Esophagus squamous epithelium (tissue), 5 donors: Measurements from ENCODE around the gene GALK2. TPM values are rescaled to one million over a fixed set of nuclear protein-coding genes. Genes with fewer than 3 reads are reported as not detected.
"Not testable (repeated sequence)": the region's sequence is repeated elsewhere in the genome, so short reads cannot be mapped to it uniquely, and the experiment has no call there.

Experiments used
- DNase-seq: peaks from one replicate; lab custom pipeline; 2025; lab: John Stamatoyannopoulos, UW
- H3K27ac ChIP-seq, 4 donors: fragments of 200-600 bp; sonication (generic); one replicate each; pipeline ENCODE4 v1.5.1; 2016 to 2019; ENCODE audit warnings: mild to moderate bottlenecking in 1 of 4
- H3K27me3 ChIP-seq, 4 donors: fragments of 200-600 bp; sonication (generic); 1 replicate in 3 of 4; 2 replicates in 1 of 4; pipeline versions ENCODE4 v1.5.1 to v1.6.0; 2017 to 2021; ENCODE audit warnings: antibody characterized with exemption in 1 of 4
- H3K36me3 ChIP-seq, 3 donors: fragments of 200-600 bp; sonication (generic); one replicate each; pipeline ENCODE4 v1.5.1; 2016 to 2019
- H3K4me1 ChIP-seq, 3 donors: fragments of 200-600 bp; sonication (generic); one replicate each; pipeline ENCODE4 v1.5.1; 2017 to 2019
- H3K4me3 ChIP-seq, 4 donors: fragments of 200-600 bp; sonication (generic); 1 replicate in 3 of 4; 2 replicates in 1 of 4; pipeline ENCODE4 v1.5.1; 2016 to 2019; ENCODE audit warnings: mild to moderate bottlenecking in 2 of 4, moderate library complexity in 1 of 4
- H3K9me3 ChIP-seq, 3 donors: fragments of 200-600 bp; sonication (generic); one replicate each; pipeline ENCODE4 v1.5.1; 2016 to 2019
- POLR2A ChIP-seq, 4 donors: fragments of 450-650 bp; IDR thresholded peaks; one replicate each; pipeline ENCODE4 v1.6.1; 2017; ENCODE audit warnings: antibody characterized with exemption in 4 of 4, mild to moderate bottlenecking in 4 of 4, moderate library complexity in 3 of 4
- WGBS, 2 donors: methylation state at CpG; one replicate each; pipeline ENCODE4 v1.1.5; 2018; 5-methylcytosine and 5-hydroxymethylcytosine counted together
- intact Hi-C: fragments of 100-400 bp; cut with DNase I; formaldehyde crosslinking; loops from one replicate; pipeline ENCODE4 v1.15.0; 2022
- total RNA-seq, 4 donors: library from RNA; depleted of rRNA; stranded (reverse); fragments of >200 nt; gene quantifications; one replicate each; pipeline ENCODE4 v1.1.0, GENCODE V29; 2016
- TF ChIP-seq, protein P1 (sequence below), 6 experiments: fragments of 450-650 bp in 4 of 6; fragments of 200-600 bp in 2 of 6; sonication (generic) in 2 of 6; IDR thresholded peaks; one replicate each; pipeline ENCODE4 v1.5.1; 2016 to 2019; ENCODE audit warnings: antibody characterized with exemption in 6 of 6, mild to moderate bottlenecking in 4 of 6, moderate library complexity in 4 of 6
- donor health status: DM: yes; HTN: yes; CAD: no.

GALK2 gene
- total RNA-seq, 4 donors from 2014 or later = 7.2 to 30.5 (median 21.4) TPM

- H3K36me3 ChIP-seq = no peaks in the 10 kb centered on the region
- no peak for TF ChIP-seq POLR2A (IDR thresholded peaks at IDR 0.05)
- TF ChIP-seq, protein P1, sequence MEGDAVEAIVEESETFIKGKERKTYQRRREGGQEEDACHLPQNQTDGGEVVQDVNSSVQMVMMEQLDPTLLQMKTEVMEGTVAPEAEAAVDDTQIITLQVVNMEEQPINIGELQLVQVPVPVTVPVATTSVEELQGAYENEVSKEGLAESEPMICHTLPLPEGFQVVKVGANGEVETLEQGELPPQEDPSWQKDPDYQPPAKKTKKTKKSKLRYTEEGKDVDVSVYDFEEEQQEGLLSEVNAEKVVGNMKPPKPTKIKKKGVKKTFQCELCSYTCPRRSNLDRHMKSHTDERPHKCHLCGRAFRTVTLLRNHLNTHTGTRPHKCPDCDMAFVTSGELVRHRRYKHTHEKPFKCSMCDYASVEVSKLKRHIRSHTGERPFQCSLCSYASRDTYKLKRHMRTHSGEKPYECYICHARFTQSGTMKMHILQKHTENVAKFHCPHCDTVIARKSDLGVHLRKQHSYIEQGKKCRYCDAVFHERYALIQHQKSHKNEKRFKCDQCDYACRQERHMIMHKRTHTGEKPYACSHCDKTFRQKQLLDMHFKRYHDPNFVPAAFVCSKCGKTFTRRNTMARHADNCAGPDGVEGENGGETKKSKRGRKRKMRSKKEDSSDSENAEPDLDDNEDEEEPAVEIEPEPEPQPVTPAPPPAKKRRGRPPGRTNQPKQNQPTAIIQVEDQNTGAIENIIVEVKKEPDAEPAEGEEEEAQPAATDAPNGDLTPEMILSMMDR (IDR thresholded peaks at IDR 0.05) = no peak
- intact Hi-C loops = no loop called here
Measured at GRCh38 chr15:49191892-49192291, 21.8 kb downstream of the GALK2 start.

GRCh38 chr15:49196856-49197255 lies 26.8 kb downstream of the GALK2 start:
- WGBS, 2 donors = 81 to 94% methylated on average over 4 of the region's 4 CpGs
- Histone ChIP-seq H3K27me3 (no peaks in the 10 kb centered on the region), H3K4me1 (peaks cover 0 to 7% (median 0%) of the 10 kb centered on the region in 3 donors), H3K27ac (no peak overlapping the region), H3K36me3 (peaks cover 0 to 5% (median 0%) of the 10 kb centered on the region in 3 donors), H3K9me3 (no peaks in the 10 kb centered on the region), H3K4me3 (no peak overlapping the region)
- intact Hi-C loops = no loop called here
- DNase-seq = no peak
- TF ChIP-seq, protein P1 (IDR thresholded peaks at IDR 0.05) = no peak
- TF ChIP-seq POLR2A (IDR thresholded peaks at IDR 0.05) = no peak

More at GRCh38 chr15:49191892-49192291, 21.8 kb downstream of the GALK2 start:
- Histone ChIP-seq H3K27ac (no peak overlapping the region), H3K4me1 (no peaks in the 10 kb centered on the region), H3K9me3 (no peaks in the 10 kb centered on the region), H3K4me3 (no peak overlapping the region), H3K27me3 (no peaks in the 10 kb centered on the region)
- WGBS, 2 donors = 85 to 87% methylated on average over 2 of the region's 2 CpGs
- DNase-seq = no peak

GRCh38 chr15:49199666-49200065 lies 29.6 kb downstream of the GALK2 start:
- no peak overlapping the region for H3K4me3 ChIP-seq
- intact Hi-C loops = no loop called here
- WGBS, 2 donors = 63 to 75% methylated on average over 3 of the region's 3 CpGs
- no peak for TF ChIP-seq POLR2A (IDR thresholded peaks at IDR 0.05)
- TF ChIP-seq, protein P1 (IDR thresholded peaks at IDR 0.05) = no peak
- no peaks in the 10 kb centered on the region for H3K27me3 ChIP-seq
- H3K27ac ChIP-seq = no peak overlapping the region
- H3K4me1 ChIP-seq = peaks cover 0 to 7% (median 0%) of the 10 kb centered on the region in 3 donors
- no peak for DNase-seq
- peaks cover 0 to 30% (median 0%) of the 10 kb centered on the region in 3 donors for H3K36me3 ChIP-seq
- H3K9me3 ChIP-seq = no peaks in the 10 kb centered on the region

GRCh38 chr15:49200347-49200746 lies 30.3 kb downstream of the GALK2 start:
- H3K36me3 ChIP-seq = peaks cover 0 to 36% (median 0%) of the 10 kb centered on the region in 3 donors
- 74 to 84% methylated on average over 3 of the region's 3 CpGs for WGBS, 2 donors
- intact Hi-C loops = no loop called here
- H3K9me3 ChIP-seq = no peaks in the 10 kb centered on the region
- H3K4me3 ChIP-seq = no peak overlapping the region
- TF ChIP-seq POLR2A (IDR thresholded peaks at IDR 0.05) = no peak
- TF ChIP-seq, protein P1 (IDR thresholded peaks at IDR 0.05) = no peak
- DNase-seq = no peak
- H3K27me3 ChIP-seq = no peaks in the 10 kb centered on the region
- no peak overlapping the region for H3K27ac ChIP-seq
- H3K4me1 ChIP-seq = peaks cover 0 to 7% (median 0%) of the 10 kb centered on the region in 3 donors

DNA sequence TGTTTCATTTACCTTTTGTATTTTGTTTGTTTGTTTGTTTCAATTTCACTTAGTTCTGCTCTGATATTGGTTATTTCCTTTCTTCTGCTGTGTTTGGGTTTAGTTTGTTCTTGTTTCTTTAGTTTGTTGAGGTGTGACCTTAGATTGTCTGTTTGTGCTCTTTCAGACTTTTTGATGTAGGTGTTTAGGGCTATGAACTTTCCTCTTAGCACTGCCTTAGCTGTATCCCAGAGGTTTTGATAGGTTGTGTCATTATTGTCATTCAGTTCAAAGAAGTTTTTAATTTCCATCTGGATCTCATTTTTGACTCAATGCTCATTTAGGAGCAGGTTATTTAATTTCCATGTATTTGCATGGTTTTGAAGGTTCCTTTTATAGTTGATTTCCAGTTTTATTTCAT lies 38.1 kb downstream of the GALK2 start:
- intact Hi-C loops, H3K4me1 ChIP-seq, DNase-seq, H3K4me3 ChIP-seq, H3K27me3 ChIP-seq, H3K27ac ChIP-seq: not testable (repeated sequence)
- H3K36me3 ChIP-seq = peaks cover 0 to 28% (median 0%) of the 10 kb centered on the region in 3 donors
- peaks cover 0 to 32% (median 0%) of the 10 kb centered on the region in 3 donors for H3K9me3 ChIP-seq

DNA sequence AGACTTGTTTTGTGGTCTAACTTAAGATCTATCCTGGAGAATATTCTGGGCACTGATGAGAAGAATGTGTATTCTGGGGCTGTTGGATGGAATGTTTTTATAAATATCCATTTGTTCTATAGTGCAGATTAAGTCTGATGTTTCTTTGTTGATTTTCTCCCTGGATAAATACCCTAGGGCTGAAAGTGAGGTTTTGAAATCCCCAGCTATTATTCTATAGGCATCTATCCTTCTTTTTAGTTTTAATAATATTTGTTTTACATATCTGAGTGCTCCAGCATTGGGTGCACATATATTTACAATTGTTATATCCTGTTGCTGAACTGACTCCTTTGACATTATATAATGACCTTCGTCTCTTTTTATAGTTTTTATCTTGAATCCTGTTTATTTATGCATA lies 42.9 kb downstream of the GALK2 start:
- peaks cover 0 to 27% (median 0%) of the 10 kb centered on the region in 3 donors for H3K9me3 ChIP-seq
- H3K36me3 ChIP-seq = peaks cover 0 to 9% (median 0%) of the 10 kb centered on the region in 3 donors
- no peaks in the 10 kb centered on the region for H3K27me3 ChIP-seq
- 89 to 95% methylated on average over 1 of the region's 1 CpG for WGBS, 2 donors
- no peak overlapping the region for H3K27ac ChIP-seq
- H3K4me3 ChIP-seq = no peak overlapping the region
- DNase-seq = no peak
- intact Hi-C loops = no loop called here
- H3K4me1 ChIP-seq = peaks cover 0 to 10% (median 0%) of the 10 kb centered on the region in 3 donors
- TF ChIP-seq POLR2A (IDR thresholded peaks at IDR 0.05) = no peak
- TF ChIP-seq, protein P1 (IDR thresholded peaks at IDR 0.05) = no peak
